Activated CD8-positive, alpha-beta memory T cell treated with anti-CD3 and anti-CD28 coated beads for 36 hours (primary cell): Measurements from ENCODE around the gene NSUN5. TPM values are rescaled to one million over a fixed set of nuclear protein-coding genes. Genes with fewer than 3 reads are reported as not detected.
"Not testable (repeated sequence)": the region's sequence is repeated elsewhere in the genome, so short reads cannot be mapped to it uniquely, and the experiment has no call there.

Experiments
- CTCF ChIA-PET: fragments of 350-600 bp; sonication (Branson Sonifier 250); formaldehyde crosslinking; loops from one replicate; lab custom pipeline; 2021; ENCODE audit warnings: antibody characterized with exemption; lab: Charles Lee
- POLR2A ChIA-PET: fragments of 350-600 bp; sonication (Branson Sonifier 250); formaldehyde crosslinking; loops from one replicate; lab custom pipeline; 2021; ENCODE audit warnings: antibody characterized with exemption; lab: Charles Lee
- total RNA-seq, 2 experiments: library from RNA; stranded (reverse); gene quantifications; one replicate each; pipeline ENCODE4 v1.2.3, GENCODE V29; 2021

Gene NSUN5
- total RNA-seq, 2 experiments from 2014 or later: 64.2 to 68.0 TPM

- ChIA-PET POLR2A (no interaction called here), CTCF (no interaction called here)
Observed at GRCh38 chr7:73303546-73303945, 5.1 kb downstream of the NSUN5 start.

GRCh38 chr7:73302846-73303245, 5.8 kb downstream of the NSUN5 start:
- POLR2A ChIA-PET, CTCF ChIA-PET: not testable (repeated sequence)

- POLR2A ChIA-PET, CTCF ChIA-PET: not testable (repeated sequence)
Observed at GRCh38 chr7:73301108-73301507, 7.5 kb downstream of the NSUN5 start.

GRCh38 chr7:73299812-73300211, 8.8 kb downstream of the NSUN5 start:
- POLR2A ChIA-PET, CTCF ChIA-PET: not testable (repeated sequence)

- POLR2A ChIA-PET, CTCF ChIA-PET: not testable (repeated sequence)
Observed at GRCh38 chr7:73297706-73298105, 10.9 kb downstream of the NSUN5 start.

GRCh38 chr7:73297235-73297634, 11.4 kb downstream of the NSUN5 start:
- POLR2A ChIA-PET, CTCF ChIA-PET: not testable (repeated sequence)

GRCh38 chr7:73277210-73277609, 31.4 kb downstream of the NSUN5 start:
- POLR2A ChIA-PET, CTCF ChIA-PET: not testable (repeated sequence)

GRCh38 chr7:73267813-73268212, 40.8 kb downstream of the NSUN5 start:
- POLR2A ChIA-PET, CTCF ChIA-PET: not testable (repeated sequence)

- CTCF ChIA-PET, POLR2A ChIA-PET: not testable (repeated sequence)
Observed at GRCh38 chr7:73266719-73267368, 41.8 kb downstream of the NSUN5 start.

- POLR2A ChIA-PET, CTCF ChIA-PET: not testable (repeated sequence)
Observed at GRCh38 chr7:73262416-73262815, 46.2 kb downstream of the NSUN5 start.

Other genes with a start within 250 kb of the NSUN5 start
- not detected for gene SPDYE9, start 222.8 kb downstream of the NSUN5 start, total RNA-seq
- gene TRIM50, start 19.3 kb upstream of the NSUN5 start, total RNA-seq: not detected
- gene FKBP6, start 19.3 kb upstream of the NSUN5 start, total RNA-seq: not detected
- under 1 TPM; 0.34 to 0.38 TPM for gene FZD9, start 125.0 kb upstream of the NSUN5 start, total RNA-seq
- gene BAZ1B, start 213.5 kb upstream of the NSUN5 start, total RNA-seq: 100 to 1,000 TPM; 115 TPM
- gene BCL7B, start 248.9 kb upstream of the NSUN5 start, total RNA-seq: 10 to 100 TPM; 68.7 to 71.4 TPM